ENCODE measurements around the gene NCEH1. TPM values are rescaled to one million over a fixed set of nuclear protein-coding genes. Genes with fewer than 3 reads are reported as not detected.

The NCEH1 gene
- total RNA-seq, 1 donor from 2014 or later: 60.4 TPM

- DNase-seq (ENCODE audit: missing footprints) (no peak), ATAC-seq (no peak)
- intact Hi-C loops (cut with DNase I): no loop called here
Measured at GRCh38 chr3:172655388-172655787, 55.5 kb downstream of the NCEH1 start.

- no peak for DNase-seq (ENCODE audit: missing footprints)
- ATAC-seq: no peak
- intact Hi-C loops (cut with DNase I): no loop called here
Measured at GRCh38 chr3:172654470-172654869, 56.4 kb downstream of the NCEH1 start.

GRCh38 chr3:172653004-172653572 lies 57.8 kb downstream of the NCEH1 start:
- intact Hi-C loops (cut with DNase I): no loop called here
- DNase-seq (ENCODE audit: missing footprints): no peak

GRCh38 chr3:172651936-172652625 lies 58.8 kb downstream of the NCEH1 start:
- DNase-seq (ENCODE audit: missing footprints): no peak
- intact Hi-C loops (cut with DNase I): no loop called here
- no peak for ATAC-seq

More at GRCh38 chr3:172653004-172653572, 57.8 kb downstream of the NCEH1 start:
- ATAC-seq: no peak

- ATAC-seq: no peak
- DNase-seq (ENCODE audit: missing footprints): no peak
- intact Hi-C loops (cut with DNase I): no loop called here
Measured at GRCh38 chr3:172649987-172650386, 60.9 kb downstream of the NCEH1 start.

GRCh38 chr3:172648747-172649146 lies 62.1 kb downstream of the NCEH1 start:
- no peak for ATAC-seq
- intact Hi-C loops (cut with DNase I): no loop called here

GRCh38 chr3:172647823-172648222 lies 63.0 kb downstream of the NCEH1 start:
- intact Hi-C loops (cut with DNase I): no loop called here
- DNase-seq (ENCODE audit: missing footprints): no peak
- peak; percentile 64 for ATAC-seq

More at GRCh38 chr3:172648747-172649146, 62.1 kb downstream of the NCEH1 start:
- DNase-seq (ENCODE audit: missing footprints): no peak

GRCh38 chr3:172647080-172647479 lies 63.8 kb downstream of the NCEH1 start:
- ATAC-seq: no peak
- intact Hi-C loops (cut with DNase I): no loop called here
- no peak for DNase-seq (ENCODE audit: missing footprints)

GRCh38 chr3:172646439-172647015 lies 64.3 kb downstream of the NCEH1 start:
- no peak for DNase-seq (ENCODE audit: missing footprints)
- intact Hi-C loops (cut with DNase I): no loop called here
- no peak for ATAC-seq

- ATAC-seq (no peak), DNase-seq (ENCODE audit: missing footprints) (no peak)
- intact Hi-C loops (cut with DNase I): no loop called here
Measured at GRCh38 chr3:172644258-172644657, 66.6 kb downstream of the NCEH1 start.

- intact Hi-C loops (cut with DNase I): no loop called here
- DNase-seq (ENCODE audit: missing footprints): no peak
- ATAC-seq: no peak
Measured at GRCh38 chr3:172643506-172644179, 67.2 kb downstream of the NCEH1 start.

- ATAC-seq (no peak), DNase-seq (ENCODE audit: missing footprints) (no peak)
- intact Hi-C loops (cut with DNase I): no loop called here
Measured at GRCh38 chr3:172641291-172641690, 69.6 kb downstream of the NCEH1 start.

GRCh38 chr3:172640751-172641150 lies 70.1 kb downstream of the NCEH1 start:
- DNase-seq (ENCODE audit: missing footprints) (no peak), ATAC-seq (no peak)
- intact Hi-C loops (cut with DNase I): no loop called here

GRCh38 chr3:172635588-172635987 lies 75.3 kb downstream of the NCEH1 start:
- intact Hi-C loops (cut with DNase I): no loop called here
- no peak for ATAC-seq

GRCh38 chr3:172634948-172635347 lies 75.9 kb downstream of the NCEH1 start:
- ATAC-seq: no peak
- intact Hi-C loops (cut with DNase I): no loop called here
- no peak for DNase-seq (ENCODE audit: missing footprints)

More at GRCh38 chr3:172635588-172635987, 75.3 kb downstream of the NCEH1 start:
- DNase-seq (ENCODE audit: missing footprints): no peak

GRCh38 chr3:172630316-172630715 lies 80.6 kb downstream of the NCEH1 start:
- ATAC-seq (peak; percentile 56), DNase-seq (ENCODE audit: missing footprints) (no peak)
- intact Hi-C loops (cut with DNase I): no loop called here

GRCh38 chr3:172629470-172629869 lies 81.4 kb downstream of the NCEH1 start:
- intact Hi-C loops (cut with DNase I): no loop called here
- DNase-seq (ENCODE audit: missing footprints): no peak
- no peak for ATAC-seq

GRCh38 chr3:172627057-172627809 lies 83.6 kb downstream of the NCEH1 start:
- peak; percentile 44 for ATAC-seq
- intact Hi-C loops (cut with DNase I): no loop called here
- no peak for DNase-seq (ENCODE audit: missing footprints)

- no peak for ATAC-seq
- DNase-seq (ENCODE audit: missing footprints): no peak
- intact Hi-C loops (cut with DNase I): no loop called here
Measured at GRCh38 chr3:172626021-172626640, 84.7 kb downstream of the NCEH1 start.

Data from Right ventricle myocardium inferior (tissue), 1 donor.